ENCODE data around the gene PLTP. TPM values are rescaled to one million over a fixed set of nuclear protein-coding genes. Genes with fewer than 3 reads are reported as not detected.

The PLTP gene
- total and polyA plus RNA-seq, 2 of the 13 experiments (the other 11 are each of a cell fraction or from before 2014, with no cell fraction given): 16.9 to 28.6 TPM

DNA sequence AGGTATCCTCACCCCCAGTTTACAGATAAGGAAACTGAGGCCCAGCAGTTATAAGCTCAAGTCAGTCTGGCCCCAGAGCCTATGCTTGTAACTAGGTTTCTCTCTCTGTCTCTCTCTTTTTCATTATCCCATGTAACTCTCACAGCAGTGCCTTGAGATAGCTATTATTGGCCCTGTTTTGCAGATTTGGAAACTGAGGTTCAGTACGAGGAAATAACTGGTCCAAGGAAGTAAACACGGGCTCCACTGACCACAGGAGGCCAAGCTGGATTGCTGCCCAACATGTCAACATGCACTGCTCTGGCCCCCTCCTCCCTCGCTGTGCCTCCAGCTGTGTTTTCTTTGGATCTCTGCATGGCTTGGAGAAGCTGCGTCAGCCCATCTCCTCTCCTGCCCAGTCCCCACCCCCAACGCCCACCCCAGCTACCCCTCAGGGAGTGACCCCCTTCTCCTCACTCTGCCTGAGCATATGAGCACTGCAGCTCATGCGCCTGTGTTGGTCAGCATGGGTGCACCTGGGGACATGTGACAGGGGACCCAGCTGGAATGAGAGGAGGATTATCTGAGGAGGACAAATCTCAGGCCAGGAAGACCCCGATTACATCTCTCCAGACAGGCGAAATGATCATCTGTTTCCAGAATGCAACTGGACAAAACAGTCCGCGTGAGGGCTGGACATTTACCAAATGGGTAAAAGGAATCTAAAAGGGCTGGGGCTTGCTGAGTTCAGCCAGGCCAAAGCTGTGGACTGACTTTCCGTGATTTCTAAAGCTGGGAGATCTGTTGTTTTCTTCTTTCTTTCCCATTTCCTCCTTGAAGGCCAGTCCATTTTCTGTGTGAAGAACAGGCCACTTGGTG is 7.8 kb upstream of the PLTP start (continued):
- no peak for TF ChIP-seq PRMT3 (CRISPR knock-in tag; IDR thresholded peaks at IDR 0.05; ENCODE audit: borderline replicate concordance, low read depth)
- TF ChIP-seq GATAD1 (CRISPR knock-in tag; IDR thresholded peaks at IDR 0.05): 0 out of 2 replicates have a peak, but pooled peaks have one; percentile 22
- no peak for TF ChIP-seq ZNF496 (CRISPR knock-in tag; IDR thresholded peaks at IDR 0.05; ENCODE audit: insufficient replicate concordance)
- TF ChIP-seq ZNF777 (CRISPR knock-in tag; IDR thresholded peaks at IDR 0.05): no peak
- no peak for TF ChIP-seq ZMYM2 (CRISPR knock-in tag; IDR thresholded peaks at IDR 0.05)
- TF ChIP-seq ZNF788 (CRISPR knock-in tag; IDR thresholded peaks at IDR 0.05; ENCODE audit: borderline replicate concordance): peak; percentile 10; the same call in 1 of the 2 replicates
- no peak for TF ChIP-seq LCORL (IDR thresholded peaks at IDR 0.05)
- TF ChIP-seq LCORL (CRISPR knock-in tag; IDR thresholded peaks at IDR 0.05): peak; percentile 61
- TF ChIP-seq, protein P1, sequence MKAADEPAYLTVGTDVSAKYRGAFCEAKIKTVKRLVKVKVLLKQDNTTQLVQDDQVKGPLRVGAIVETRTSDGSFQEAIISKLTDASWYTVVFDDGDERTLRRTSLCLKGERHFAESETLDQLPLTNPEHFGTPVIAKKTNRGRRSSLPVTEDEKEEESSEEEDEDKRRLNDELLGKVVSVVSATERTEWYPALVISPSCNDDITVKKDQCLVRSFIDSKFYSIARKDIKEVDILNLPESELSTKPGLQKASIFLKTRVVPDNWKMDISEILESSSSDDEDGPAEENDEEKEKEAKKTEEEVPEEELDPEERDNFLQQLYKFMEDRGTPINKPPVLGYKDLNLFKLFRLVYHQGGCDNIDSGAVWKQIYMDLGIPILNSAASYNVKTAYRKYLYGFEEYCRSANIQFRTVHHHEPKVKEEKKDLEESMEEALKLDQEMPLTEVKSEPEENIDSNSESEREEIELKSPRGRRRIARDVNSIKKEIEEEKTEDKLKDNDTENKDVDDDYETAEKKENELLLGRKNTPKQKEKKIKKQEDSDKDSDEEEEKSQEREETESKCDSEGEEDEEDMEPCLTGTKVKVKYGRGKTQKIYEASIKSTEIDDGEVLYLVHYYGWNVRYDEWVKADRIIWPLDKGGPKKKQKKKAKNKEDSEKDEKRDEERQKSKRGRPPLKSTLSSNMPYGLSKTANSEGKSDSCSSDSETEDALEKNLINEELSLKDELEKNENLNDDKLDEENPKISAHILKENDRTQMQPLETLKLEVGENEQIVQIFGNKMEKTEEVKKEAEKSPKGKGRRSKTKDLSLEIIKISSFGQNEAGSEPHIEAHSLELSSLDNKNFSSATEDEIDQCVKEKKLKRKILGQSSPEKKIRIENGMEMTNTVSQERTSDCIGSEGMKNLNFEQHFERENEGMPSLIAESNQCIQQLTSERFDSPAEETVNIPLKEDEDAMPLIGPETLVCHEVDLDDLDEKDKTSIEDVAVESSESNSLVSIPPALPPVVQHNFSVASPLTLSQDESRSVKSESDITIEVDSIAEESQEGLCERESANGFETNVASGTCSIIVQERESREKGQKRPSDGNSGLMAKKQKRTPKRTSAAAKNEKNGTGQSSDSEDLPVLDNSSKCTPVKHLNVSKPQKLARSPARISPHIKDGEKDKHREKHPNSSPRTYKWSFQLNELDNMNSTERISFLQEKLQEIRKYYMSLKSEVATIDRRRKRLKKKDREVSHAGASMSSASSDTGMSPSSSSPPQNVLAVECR (CRISPR knock-in tag; IDR thresholded peaks at IDR 0.05; ENCODE audit: borderline replicate concordance): peak; percentile 67; the same call in 1 of the 2 replicates
- TF ChIP-seq, protein P2, sequence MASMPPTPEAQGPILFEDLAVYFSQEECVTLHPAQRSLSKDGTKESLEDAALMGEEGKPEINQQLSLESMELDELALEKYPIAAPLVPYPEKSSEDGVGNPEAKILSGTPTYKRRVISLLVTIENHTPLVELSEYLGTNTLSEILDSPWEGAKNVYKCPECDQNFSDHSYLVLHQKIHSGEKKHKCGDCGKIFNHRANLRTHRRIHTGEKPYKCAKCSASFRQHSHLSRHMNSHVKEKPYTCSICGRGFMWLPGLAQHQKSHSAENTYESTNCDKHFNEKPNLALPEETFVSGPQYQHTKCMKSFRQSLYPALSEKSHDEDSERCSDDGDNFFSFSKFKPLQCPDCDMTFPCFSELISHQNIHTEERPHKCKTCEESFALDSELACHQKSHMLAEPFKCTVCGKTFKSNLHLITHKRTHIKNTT (CRISPR knock-in tag; IDR thresholded peaks at IDR 0.05): no peak
- TF ChIP-seq, protein P3, sequence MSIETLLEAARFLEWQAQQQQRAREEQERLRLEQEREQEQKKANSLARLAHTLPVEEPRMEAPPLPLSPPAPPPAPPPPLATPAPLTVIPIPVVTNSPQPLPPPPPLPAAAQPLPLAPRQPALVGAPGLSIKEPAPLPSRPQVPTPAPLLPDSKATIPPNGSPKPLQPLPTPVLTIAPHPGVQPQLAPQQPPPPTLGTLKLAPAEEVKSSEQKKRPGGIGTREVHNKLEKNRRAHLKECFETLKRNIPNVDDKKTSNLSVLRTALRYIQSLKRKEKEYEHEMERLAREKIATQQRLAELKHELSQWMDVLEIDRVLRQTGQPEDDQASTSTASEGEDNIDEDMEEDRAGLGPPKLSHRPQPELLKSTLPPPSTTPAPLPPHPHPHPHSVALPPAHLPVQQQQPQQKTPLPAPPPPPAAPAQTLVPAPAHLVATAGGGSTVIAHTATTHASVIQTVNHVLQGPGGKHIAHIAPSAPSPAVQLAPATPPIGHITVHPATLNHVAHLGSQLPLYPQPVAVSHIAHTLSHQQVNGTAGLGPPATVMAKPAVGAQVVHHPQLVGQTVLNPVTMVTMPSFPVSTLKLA (IDR thresholded peaks at IDR 0.05): 0 out of 2 replicates have a peak, but pooled peaks have one; percentile 27
- TF ChIP-seq ZFP41 (CRISPR knock-in tag; IDR thresholded peaks at IDR 0.05; ENCODE audit: borderline replicate concordance): 0 out of 2 replicates have a peak, but pooled peaks have one; percentile 57
- TF ChIP-seq HNRNPH1 (optimal IDR thresholded peaks at IDR 0.05; ENCODE audit: low read depth, low read length): no peak
- TF ChIP-seq, protein P4, sequence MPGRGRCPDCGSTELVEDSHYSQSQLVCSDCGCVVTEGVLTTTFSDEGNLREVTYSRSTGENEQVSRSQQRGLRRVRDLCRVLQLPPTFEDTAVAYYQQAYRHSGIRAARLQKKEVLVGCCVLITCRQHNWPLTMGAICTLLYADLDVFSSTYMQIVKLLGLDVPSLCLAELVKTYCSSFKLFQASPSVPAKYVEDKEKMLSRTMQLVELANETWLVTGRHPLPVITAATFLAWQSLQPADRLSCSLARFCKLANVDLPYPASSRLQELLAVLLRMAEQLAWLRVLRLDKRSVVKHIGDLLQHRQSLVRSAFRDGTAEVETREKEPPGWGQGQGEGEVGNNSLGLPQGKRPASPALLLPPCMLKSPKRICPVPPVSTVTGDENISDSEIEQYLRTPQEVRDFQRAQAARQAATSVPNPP (CRISPR knock-in tag; IDR thresholded peaks at IDR 0.05): no peak
- TF ChIP-seq, protein P5, sequence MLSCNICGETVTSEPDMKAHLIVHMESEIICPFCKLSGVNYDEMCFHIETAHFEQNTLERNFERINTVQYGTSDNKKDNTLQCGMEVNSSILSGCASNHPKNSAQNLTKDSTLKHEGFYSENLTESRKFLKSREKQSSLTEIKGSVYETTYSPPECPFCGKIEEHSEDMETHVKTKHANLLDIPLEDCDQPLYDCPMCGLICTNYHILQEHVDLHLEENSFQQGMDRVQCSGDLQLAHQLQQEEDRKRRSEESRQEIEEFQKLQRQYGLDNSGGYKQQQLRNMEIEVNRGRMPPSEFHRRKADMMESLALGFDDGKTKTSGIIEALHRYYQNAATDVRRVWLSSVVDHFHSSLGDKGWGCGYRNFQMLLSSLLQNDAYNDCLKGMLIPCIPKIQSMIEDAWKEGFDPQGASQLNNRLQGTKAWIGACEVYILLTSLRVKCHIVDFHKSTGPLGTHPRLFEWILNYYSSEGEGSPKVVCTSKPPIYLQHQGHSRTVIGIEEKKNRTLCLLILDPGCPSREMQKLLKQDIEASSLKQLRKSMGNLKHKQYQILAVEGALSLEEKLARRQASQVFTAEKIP (CRISPR knock-in tag; IDR thresholded peaks at IDR 0.05; ENCODE audit: borderline replicate concordance): no peak
- TF ChIP-seq ZBTB38 (CRISPR knock-in tag; IDR thresholded peaks at IDR 0.05): no peak
- TF ChIP-seq FOXK2 (IDR thresholded peaks at IDR 0.05): peak; percentile 70
- TF ChIP-seq U2AF2 (IDR thresholded peaks at IDR 0.05; ENCODE audit: low read depth, low read length): no peak
- TF ChIP-seq EZH2 (conservative IDR thresholded peaks at IDR 0.05; ENCODE audit: low read depth, low read length): no peak

Data from HepG2 (cell line).